Immature natural killer cell (primary cell): ENCODE results near the gene SPDYA. TPM values are rescaled to one million over a fixed set of nuclear protein-coding genes. Genes with fewer than 3 reads are reported as not detected.

ENCODE experiments used
- DNase-seq, 3 donors: peaks; one replicate each; pipeline ENCODE4 v3.0.0; 2022; ENCODE audit warnings: mixed read lengths in 1 of 3
- H3K27ac Mint-ChIP-seq, 6 donors: one replicate each; pipeline ENCODE4 v1.8.0; 2020; ENCODE audit warnings: mixed read lengths in 6 of 6, mild to moderate bottlenecking in 5 of 6, inconsistent platforms in 4 of 6, moderate library complexity in 3 of 6
- H3K27me3 Mint-ChIP-seq, 3 donors: one replicate each; pipeline ENCODE4 v1.8.0; 2020 to 2021; ENCODE audit warnings: low read depth in 3 of 3, mild to moderate bottlenecking in 3 of 3, mixed read lengths in 3 of 3, moderate library complexity in 3 of 3, inconsistent platforms in 1 of 3
- H3K36me3 Mint-ChIP-seq, 3 donors: one replicate each; pipeline ENCODE4 v1.8.0; 2020; ENCODE audit warnings: mixed read lengths in 3 of 3, inconsistent platforms in 2 of 3, mild to moderate bottlenecking in 2 of 3
- H3K4me1 Mint-ChIP-seq, 2 donors: one replicate each; pipeline ENCODE4 v1.8.0; 2020; ENCODE audit warnings: inconsistent platforms in 2 of 2, mild to moderate bottlenecking in 2 of 2, mixed read lengths in 2 of 2, moderate library complexity in 1 of 2
- H3K4me3 Mint-ChIP-seq, 5 donors: one replicate each; pipeline ENCODE4 v1.8.0; 2020; ENCODE audit warnings: mild to moderate bottlenecking in 5 of 5, mixed read lengths in 5 of 5, inconsistent platforms in 3 of 5, moderate library complexity in 3 of 5
- H3K9me3 Mint-ChIP-seq, 6 donors: one replicate each; pipeline ENCODE4 v1.8.0; 2020; ENCODE audit warnings: mild to moderate bottlenecking in 6 of 6, mixed read lengths in 6 of 6, inconsistent platforms in 4 of 6, moderate library complexity in 3 of 6
- polyA plus RNA-seq, 3 donors: library from polyadenylated mRNA; unstranded; fragments of 300-500 nt; fragmentation: Illumina TruSeq; gene quantifications; one replicate each; pipeline ENCODE4 v1.2.3, GENCODE V29; 2021

Gene SPDYA
- polyA plus RNA-seq, result not detected

DNA sequence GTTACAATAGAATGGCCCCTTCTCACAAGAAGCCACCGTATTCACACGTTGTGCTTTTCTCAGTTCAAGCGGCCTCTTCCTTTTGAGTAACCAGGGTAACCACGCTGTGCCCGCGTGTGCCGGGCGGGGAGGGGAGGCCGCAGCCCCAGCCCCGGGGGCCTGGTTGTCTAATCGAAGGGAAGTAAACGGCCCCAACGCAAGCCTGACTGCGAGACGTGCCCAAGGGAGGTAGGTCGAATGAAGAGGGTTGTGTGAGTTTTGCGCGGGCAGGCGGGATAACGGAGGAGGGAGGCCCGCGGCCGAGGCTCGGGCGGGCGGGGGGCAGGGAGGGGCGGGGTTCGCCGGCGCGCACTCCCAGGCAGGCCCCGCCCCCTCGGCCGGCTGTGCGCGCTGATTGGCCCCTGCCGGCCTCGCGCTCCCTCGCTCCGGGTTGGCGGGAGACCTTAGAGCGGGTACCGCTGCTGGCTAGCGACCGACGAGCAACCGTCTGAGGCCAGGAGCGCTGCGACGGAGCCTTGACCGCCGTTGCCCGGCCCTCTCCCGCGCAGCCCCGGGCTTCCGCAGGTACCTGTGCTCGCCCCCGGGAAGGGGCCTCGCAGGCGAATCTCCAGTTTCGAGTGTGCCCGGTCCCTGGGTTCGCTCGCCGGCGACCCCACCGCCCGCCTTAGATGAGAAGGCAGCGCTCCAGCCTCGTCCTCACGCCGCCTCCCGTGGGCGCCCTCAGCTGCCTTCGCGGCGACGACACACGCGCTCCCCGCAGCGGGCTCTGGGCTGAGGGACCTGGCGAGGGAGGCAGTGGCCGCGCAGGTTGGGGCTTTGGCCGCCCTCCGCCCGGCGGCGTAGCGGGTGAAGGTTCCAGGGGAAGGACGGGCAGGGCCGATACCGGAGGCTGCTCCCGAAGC lies at the start of gene SPDYA:
Gene SPDYA, plus strand, starts transcription at position 451 of the 902 bp plus-strand sequence. CDS start 5,181 bp downstream, outside the sequence.
- H3K27ac Mint-ChIP-seq, result peak within 1 kb of the TSS; percentile 85 to 94 (median 90)
- DNase-seq, result peak; percentile 86 to 88 (median 87)
- H3K9me3 Mint-ChIP-seq, result no peaks in the 10 kb centered on the region
- peaks cover 3 to 7% (median 6%) of the 10 kb centered on the region in 3 donors for H3K36me3 Mint-ChIP-seq
- peak within 1 kb of the TSS; percentile 86 to 91 (median 88) for H3K4me3 Mint-ChIP-seq
- peaks cover 20 to 31% of the 10 kb centered on the region in 2 donors for H3K4me1 Mint-ChIP-seq
- peaks cover 2 to 5% (median 4%) of the 10 kb centered on the region in 3 donors for H3K27me3 Mint-ChIP-seq

- DNase-seq, result no peak
- no peak overlapping the region for H3K4me3 Mint-ChIP-seq
- H3K36me3 Mint-ChIP-seq, result no peaks in the 10 kb centered on the region
- peaks cover 67 to 87% of the 10 kb centered on the region in 2 donors for H3K4me1 Mint-ChIP-seq
- H3K27me3 Mint-ChIP-seq, result peaks cover 0 to 4% (median 1%) of the 10 kb centered on the region in 3 donors
- peak overlapping the region in 1 of 6 donors; percentile 30 for H3K27ac Mint-ChIP-seq
- H3K9me3 Mint-ChIP-seq, result no peaks in the 10 kb centered on the region
These were observed 49.2 kb upstream of the SPDYA start for GRCh38 chr2:28761420-28761819.

- H3K4me1 Mint-ChIP-seq, result peaks cover 71 to 95% of the 10 kb centered on the region in 2 donors
- peak overlapping the region in 2 of 6 donors; percentile 3 to 70 for H3K27ac Mint-ChIP-seq
- no peak overlapping the region for H3K4me3 Mint-ChIP-seq
These were observed 45.5 kb upstream of the SPDYA start for GRCh38 chr2:28764909-28765711.

GRCh38 chr2:28766070-28766469 lies 44.6 kb upstream of the SPDYA start:
- no peak for DNase-seq
- H3K9me3 Mint-ChIP-seq, result no peaks in the 10 kb centered on the region
- H3K27me3 Mint-ChIP-seq, result peaks cover 0 to 2% (median 0%) of the 10 kb centered on the region in 3 donors
- no peak overlapping the region for H3K4me3 Mint-ChIP-seq
- no peaks in the 10 kb centered on the region for H3K36me3 Mint-ChIP-seq
- H3K27ac Mint-ChIP-seq, result no peak overlapping the region
- H3K4me1 Mint-ChIP-seq, result peaks cover 73 to 96% of the 10 kb centered on the region in 2 donors

More at GRCh38 chr2:28764909-28765711, 45.5 kb upstream of the SPDYA start:
- Mint-ChIP-seq H3K36me3 (no peaks in the 10 kb centered on the region), H3K27me3 (peaks cover 0 to 2% (median 0%) of the 10 kb centered on the region in 3 donors), H3K9me3 (no peaks in the 10 kb centered on the region)
- DNase-seq, result no peak

DNA sequence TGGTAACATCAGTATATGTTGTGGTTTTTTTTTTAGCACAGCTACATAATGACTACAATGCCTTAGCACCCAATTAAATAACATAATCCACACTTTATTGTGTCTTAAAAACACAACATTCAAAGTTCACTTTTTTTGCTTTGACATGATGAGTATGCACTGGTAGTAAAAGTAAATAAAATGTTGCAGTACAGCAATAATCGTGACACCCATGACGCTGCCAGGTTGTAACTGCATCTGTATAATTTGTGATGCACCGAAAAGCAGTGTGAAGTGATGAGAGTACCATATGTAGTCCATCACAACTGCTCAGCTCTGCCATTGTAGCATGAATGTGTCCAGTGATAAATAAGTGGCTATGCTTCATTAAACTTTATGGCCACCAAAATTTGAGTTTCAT lies 43.3 kb upstream of the SPDYA start:
- H3K4me3 Mint-ChIP-seq, result no peak overlapping the region
- H3K9me3 Mint-ChIP-seq, result no peaks in the 10 kb centered on the region
- H3K27ac Mint-ChIP-seq, result no peak overlapping the region
- H3K4me1 Mint-ChIP-seq, result peaks cover 76 to 95% of the 10 kb centered on the region in 2 donors
- no peak for DNase-seq
- H3K27me3 Mint-ChIP-seq, result peaks cover 0 to 4% (median 3%) of the 10 kb centered on the region in 3 donors
- no peaks in the 10 kb centered on the region for H3K36me3 Mint-ChIP-seq

DNA sequence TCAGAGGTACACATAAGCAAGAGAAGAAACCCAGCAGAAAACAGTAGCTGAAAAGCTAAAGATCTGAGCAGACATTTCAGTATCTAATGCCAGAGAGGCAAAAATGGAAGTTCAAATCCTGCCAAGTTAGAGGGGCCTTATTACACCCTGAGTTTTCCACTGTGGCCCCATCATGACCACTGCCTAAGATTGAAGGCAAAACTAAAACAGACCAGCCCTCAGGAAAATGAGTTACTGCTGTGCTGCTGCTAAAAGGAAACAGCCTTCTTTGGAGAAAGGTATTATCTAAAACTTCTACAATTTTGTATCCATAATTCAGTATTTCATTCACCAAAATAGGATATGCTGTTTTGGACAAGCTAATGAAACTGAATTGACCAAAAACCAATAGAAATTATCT lies 42.2 kb upstream of the SPDYA start:
- Mint-ChIP-seq H3K9me3 (no peaks in the 10 kb centered on the region), H3K4me3 (peak overlapping the region in 1 of 5 donors; percentile 19), H3K27me3 (peaks cover 0 to 4% (median 3%) of the 10 kb centered on the region in 3 donors), H3K27ac (peak overlapping the region in 3 of 6 donors; percentile 0 to 59 (median 35)), H3K36me3 (no peaks in the 10 kb centered on the region), H3K4me1 (peaks cover 71 to 97% of the 10 kb centered on the region in 2 donors)
- no peak for DNase-seq

DNA sequence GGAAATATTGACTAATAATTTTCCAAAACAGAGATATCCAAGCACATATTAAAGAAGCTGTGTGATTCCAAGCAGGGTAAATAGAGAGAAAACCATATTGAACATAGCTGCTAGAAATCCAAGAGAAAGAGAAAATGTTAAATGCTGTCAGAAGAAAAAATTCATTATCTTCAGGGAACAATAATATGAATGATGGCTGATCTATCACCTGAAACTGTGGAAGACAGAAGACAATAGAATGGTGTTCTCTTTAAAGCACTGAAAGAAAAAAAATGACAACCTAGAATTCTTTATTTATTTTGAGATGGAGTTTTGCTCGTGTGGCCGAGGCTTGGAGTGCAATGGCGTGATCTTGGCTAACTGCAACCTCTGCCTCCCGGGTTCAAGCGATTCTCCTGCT lies 41.7 kb upstream of the SPDYA start:
- Mint-ChIP-seq H3K27ac (peak overlapping the region in 2 of 6 donors; percentile 0 to 31), H3K4me1 (peaks cover 73 to 98% of the 10 kb centered on the region in 2 donors), H3K36me3 (no peaks in the 10 kb centered on the region), H3K9me3 (no peaks in the 10 kb centered on the region), H3K27me3 (peaks cover 0 to 4% (median 3%) of the 10 kb centered on the region in 3 donors), H3K4me3 (peak overlapping the region in 1 of 5 donors; percentile 3)
- no peak for DNase-seq

DNA sequence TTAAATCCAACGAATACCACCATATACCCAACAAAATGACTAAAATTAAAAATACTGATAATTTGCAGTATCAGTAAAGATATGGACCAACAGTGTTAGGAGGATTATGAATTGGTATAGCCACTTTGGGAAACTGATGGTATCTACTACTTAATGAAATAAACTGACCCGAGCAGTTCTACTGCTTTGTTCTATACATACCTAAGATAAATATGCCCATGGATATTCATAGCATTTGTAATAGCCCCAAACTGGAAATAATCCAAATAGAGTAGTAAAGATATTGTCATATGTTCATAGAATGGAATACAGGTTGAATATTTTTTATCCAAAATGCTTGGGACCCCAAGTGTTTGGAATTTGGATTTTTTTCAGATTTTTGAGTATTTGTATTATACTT lies 38.3 kb upstream of the SPDYA start:
- H3K9me3 Mint-ChIP-seq, result no peaks in the 10 kb centered on the region
- no peaks in the 10 kb centered on the region for H3K36me3 Mint-ChIP-seq
- H3K27ac Mint-ChIP-seq, result no peak overlapping the region
- peaks cover 0 to 3% (median 2%) of the 10 kb centered on the region in 3 donors for H3K27me3 Mint-ChIP-seq
- DNase-seq, result no peak
- no peak overlapping the region for H3K4me3 Mint-ChIP-seq
- peaks cover 70 to 97% of the 10 kb centered on the region in 2 donors for H3K4me1 Mint-ChIP-seq

GRCh38 chr2:28776471-28776870 lies 34.2 kb upstream of the SPDYA start:
- Mint-ChIP-seq H3K4me3 (no peak overlapping the region), H3K27ac (peak overlapping the region in 1 of 6 donors; percentile 72), H3K9me3 (no peaks in the 10 kb centered on the region), H3K36me3 (peaks cover 0 to 15% (median 5%) of the 10 kb centered on the region in 3 donors), H3K4me1 (peaks cover 35 to 68% of the 10 kb centered on the region in 2 donors), H3K27me3 (peaks cover 0 to 2% (median 1%) of the 10 kb centered on the region in 3 donors)
- DNase-seq, result no peak

DNA sequence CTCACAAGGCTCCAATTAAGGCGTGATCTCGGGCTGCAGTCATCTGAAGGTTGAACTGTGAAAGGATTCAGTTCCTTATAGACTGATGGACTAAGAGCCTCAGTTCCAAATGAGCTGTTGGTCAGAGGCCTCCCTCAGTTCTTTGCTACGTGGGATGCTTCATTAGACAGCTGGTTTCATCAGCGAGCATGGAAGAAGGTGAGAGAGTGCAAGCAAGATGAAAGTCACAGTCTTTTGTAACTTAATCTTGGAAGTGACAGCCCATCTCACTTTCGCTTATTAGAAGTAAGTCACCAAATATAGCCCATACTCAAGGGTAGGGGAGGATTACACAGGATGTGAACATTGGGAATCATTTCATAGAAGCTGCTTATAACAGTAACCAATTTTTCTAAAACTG lies 32.2 kb upstream of the SPDYA start:
- Mint-ChIP-seq H3K4me3 (no peak overlapping the region), H3K36me3 (peaks cover 0 to 27% (median 16%) of the 10 kb centered on the region in 3 donors), H3K27ac (peak overlapping the region in 4 of 6 donors; percentile 9 to 35 (median 25)), H3K9me3 (no peaks in the 10 kb centered on the region), H3K4me1 (peaks cover 24 to 49% of the 10 kb centered on the region in 2 donors), H3K27me3 (peaks cover 0 to 3% (median under 1%) of the 10 kb centered on the region in 3 donors)
- DNase-seq, result no peak

DNA sequence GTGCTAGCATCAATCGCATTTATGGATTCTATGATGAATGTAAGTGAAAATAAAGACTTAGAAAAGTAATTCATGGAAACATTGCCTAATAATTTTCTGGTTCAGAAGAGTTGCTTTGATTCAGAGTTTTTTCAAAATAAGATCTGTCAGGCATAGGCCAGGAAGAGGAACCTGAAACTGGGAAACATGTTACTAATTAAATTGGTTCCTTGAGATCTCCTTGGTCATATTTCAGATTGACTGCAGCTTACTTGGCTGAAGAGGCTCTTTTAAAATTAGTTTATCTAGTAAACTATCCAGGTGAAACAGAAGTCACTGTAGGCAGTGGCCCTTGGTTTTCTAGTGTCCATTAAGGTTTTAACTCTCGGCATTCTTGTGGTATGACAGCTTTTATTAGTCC lies 31.6 kb upstream of the SPDYA start:
- Mint-ChIP-seq H3K4me3 (no peak overlapping the region), H3K4me1 (peaks cover 19 to 43% of the 10 kb centered on the region in 2 donors), H3K9me3 (no peaks in the 10 kb centered on the region), H3K27me3 (peaks cover 0 to 3% (median 3%) of the 10 kb centered on the region in 3 donors), H3K36me3 (peaks cover 0 to 27% (median 16%) of the 10 kb centered on the region in 3 donors), H3K27ac (no peak overlapping the region)
- DNase-seq, result no peak

DNA sequence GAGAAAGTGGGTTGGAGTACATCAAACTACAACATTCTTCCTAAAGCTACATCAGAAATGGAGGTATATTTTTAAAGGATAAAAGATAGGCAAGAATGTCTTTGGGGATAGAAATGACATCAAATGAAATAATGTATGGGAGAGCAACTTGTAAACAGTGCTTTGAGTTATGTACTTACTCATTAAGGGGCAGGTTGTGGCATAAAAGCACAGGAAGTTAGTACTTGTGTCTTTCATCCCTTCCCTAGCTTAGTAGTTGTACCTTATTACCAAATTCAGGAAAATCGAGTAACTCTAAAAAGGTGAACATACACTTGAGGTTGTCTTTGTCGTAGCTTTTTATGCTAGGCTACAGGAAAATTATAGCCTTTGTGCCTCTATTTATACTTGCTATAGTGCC lies 30.1 kb upstream of the SPDYA start:
- Mint-ChIP-seq H3K27me3 (peaks cover 3 to 7% (median 3%) of the 10 kb centered on the region in 3 donors), H3K27ac (peak overlapping the region in 2 of 6 donors; percentile 20 to 29), H3K9me3 (no peaks in the 10 kb centered on the region), H3K4me1 (peaks cover 8 to 30% of the 10 kb centered on the region in 2 donors), H3K4me3 (no peak overlapping the region), H3K36me3 (peaks cover 0 to 27% (median 16%) of the 10 kb centered on the region in 3 donors)
- DNase-seq, result no peak

- Mint-ChIP-seq H3K36me3 (peaks cover 4 to 33% (median 18%) of the 10 kb centered on the region in 3 donors), H3K9me3 (no peaks in the 10 kb centered on the region), H3K4me1 (peaks cover under 1 to 13% of the 10 kb centered on the region in 2 donors), H3K27ac (peak overlapping the region in 2 of 6 donors; percentile 29 to 71), H3K4me3 (no peak overlapping the region), H3K27me3 (peaks cover 3 to 7% (median 3%) of the 10 kb centered on the region in 3 donors)
- no peak for DNase-seq
These were observed 28.2 kb upstream of the SPDYA start for GRCh38 chr2:28782423-28782822.
